Activated CD4-positive, alpha-beta memory T cell treated with anti-CD3 and anti-CD28 coated beads, Interleukin-2, amount 10 ng/mL, durations not matched to agents 7 days and 5 days (primary cell): ENCODE measurements around the gene P3H2. TPM values are rescaled to one million over a fixed set of nuclear protein-coding genes. Genes with fewer than 3 reads are reported as not detected.
"Not testable (repeated sequence)": the region's sequence is repeated elsewhere in the genome, so short reads cannot be mapped to it uniquely, and the experiment has no call there.

Experiments
- CTCF ChIA-PET: fragments of 350-600 bp; sonication (Branson Sonifier 250); formaldehyde crosslinking; loops from one replicate; lab custom pipeline; 2021; ENCODE audit warnings: antibody characterized with exemption, inconsistent platforms; lab: Charles Lee
- POLR2A ChIA-PET: fragments of 350-600 bp; sonication (Branson Sonifier 250); formaldehyde crosslinking; loops from one replicate; lab custom pipeline; 2021; ENCODE audit warnings: antibody characterized with exemption; lab: Charles Lee
- DNase-seq: peaks from one replicate; pipeline ENCODE4 v3.0.0-alpha.2; 2020
- H3K27ac Mint-ChIP-seq: one replicate; pipeline ENCODE4 v1.8.0; 2021; ENCODE audit warnings: mild to moderate bottlenecking, mixed read lengths
- H3K27me3 Mint-ChIP-seq: one replicate; pipeline ENCODE4 v1.8.0; 2021; ENCODE audit warnings: mixed read lengths
- H3K36me3 Mint-ChIP-seq: one replicate; pipeline ENCODE4 v1.8.0; 2021; ENCODE audit warnings: low read depth, mixed read lengths
- H3K4me1 Mint-ChIP-seq: one replicate; pipeline ENCODE4 v1.8.0; 2021; ENCODE audit warnings: mixed read lengths
- H3K4me3 Mint-ChIP-seq: one replicate; pipeline ENCODE4 v1.8.0; 2021; ENCODE audit warnings: mild to moderate bottlenecking, mixed read lengths
- H3K9me3 Mint-ChIP-seq: one replicate; pipeline ENCODE4 v1.8.0; 2021; ENCODE audit warnings: mixed read lengths
- total RNA-seq, 2 experiments: library from RNA; stranded (reverse); gene quantifications; one replicate each; pipeline ENCODE4 v1.2.3, GENCODE V29; 2021

The P3H2 gene
- total RNA-seq, 2 experiments from 2014 or later: not detected

- POLR2A ChIA-PET, H3K4me3 Mint-ChIP-seq, H3K4me1 Mint-ChIP-seq, CTCF ChIA-PET, H3K27ac Mint-ChIP-seq, DNase-seq, H3K36me3 Mint-ChIP-seq, H3K27me3 Mint-ChIP-seq, H3K9me3 Mint-ChIP-seq: not testable (repeated sequence)
These were observed 48.8 kb downstream of the P3H2 start for GRCh38 chr3:190071921-190072320.

GRCh38 chr3:190070622-190071347 is 49.9 kb downstream of the P3H2 start:
- H3K27me3 Mint-ChIP-seq: peaks cover 6% of the 10 kb centered on the region
- no peak overlapping the region for H3K4me3 Mint-ChIP-seq
- H3K36me3 Mint-ChIP-seq: no peaks in the 10 kb centered on the region
- H3K27ac Mint-ChIP-seq: no peak overlapping the region
- no peaks in the 10 kb centered on the region for H3K9me3 Mint-ChIP-seq
- no peaks in the 10 kb centered on the region for H3K4me1 Mint-ChIP-seq
- ChIA-PET POLR2A (no interaction called here), CTCF (no interaction called here)
- no peak for DNase-seq

GRCh38 chr3:190065204-190065603 is 55.5 kb downstream of the P3H2 start:
- no peaks in the 10 kb centered on the region for H3K9me3 Mint-ChIP-seq
- POLR2A ChIA-PET: no interaction called here
- DNase-seq: no peak
- H3K27ac Mint-ChIP-seq: no peak overlapping the region
- H3K4me1 Mint-ChIP-seq: no peaks in the 10 kb centered on the region
- no peaks in the 10 kb centered on the region for H3K36me3 Mint-ChIP-seq
- CTCF ChIA-PET: no interaction called here
- peaks cover 4% of the 10 kb centered on the region for H3K27me3 Mint-ChIP-seq
- H3K4me3 Mint-ChIP-seq: no peak overlapping the region

GRCh38 chr3:190064659-190065058 is 56.0 kb downstream of the P3H2 start:
- no peak overlapping the region for H3K27ac Mint-ChIP-seq
- ChIA-PET CTCF (no interaction called here), POLR2A (no interaction called here)
- H3K36me3 Mint-ChIP-seq: no peaks in the 10 kb centered on the region
- H3K9me3 Mint-ChIP-seq: no peaks in the 10 kb centered on the region
- no peaks in the 10 kb centered on the region for H3K4me1 Mint-ChIP-seq
- DNase-seq: no peak
- peaks cover 4% of the 10 kb centered on the region for H3K27me3 Mint-ChIP-seq
- no peak overlapping the region for H3K4me3 Mint-ChIP-seq

- H3K9me3 Mint-ChIP-seq: no peaks in the 10 kb centered on the region
- H3K27ac Mint-ChIP-seq: no peak overlapping the region
- POLR2A ChIA-PET: no interaction called here
These were observed 56.6 kb downstream of the P3H2 start for GRCh38 chr3:190064112-190064511.

GRCh38 chr3:190063490-190063889 is 57.2 kb downstream of the P3H2 start:
- H3K9me3 Mint-ChIP-seq: no peaks in the 10 kb centered on the region
- H3K27me3 Mint-ChIP-seq: peaks cover 4% of the 10 kb centered on the region
- POLR2A ChIA-PET: no interaction called here
- H3K4me3 Mint-ChIP-seq: no peak overlapping the region
- no peak for DNase-seq
- no peaks in the 10 kb centered on the region for H3K4me1 Mint-ChIP-seq
- H3K27ac Mint-ChIP-seq: no peak overlapping the region
- CTCF ChIA-PET: no interaction called here
- H3K36me3 Mint-ChIP-seq: no peaks in the 10 kb centered on the region

More at GRCh38 chr3:190064112-190064511, 56.6 kb downstream of the P3H2 start:
- no peak overlapping the region for H3K4me3 Mint-ChIP-seq
- CTCF ChIA-PET: no interaction called here
- no peak for DNase-seq
- no peaks in the 10 kb centered on the region for H3K4me1 Mint-ChIP-seq
- H3K27me3 Mint-ChIP-seq: peaks cover 4% of the 10 kb centered on the region
- no peaks in the 10 kb centered on the region for H3K36me3 Mint-ChIP-seq

- Mint-ChIP-seq H3K36me3 (no peaks in the 10 kb centered on the region), H3K27me3 (peaks cover 4% of the 10 kb centered on the region), H3K9me3 (no peaks in the 10 kb centered on the region), H3K4me1 (no peaks in the 10 kb centered on the region), H3K4me3 (no peak overlapping the region), H3K27ac (no peak overlapping the region)
- ChIA-PET POLR2A (no interaction called here), CTCF (no interaction called here)
- DNase-seq: no peak
These were observed 60.4 kb downstream of the P3H2 start for GRCh38 chr3:190060192-190060775.

GRCh38 chr3:190059242-190059590 is 61.5 kb downstream of the P3H2 start:
- ChIA-PET CTCF (no interaction called here), POLR2A (no interaction called here)
- H3K27ac Mint-ChIP-seq: no peak overlapping the region
- peaks cover 4% of the 10 kb centered on the region for H3K27me3 Mint-ChIP-seq
- H3K4me3 Mint-ChIP-seq: no peak overlapping the region
- H3K4me1 Mint-ChIP-seq: no peaks in the 10 kb centered on the region
- no peaks in the 10 kb centered on the region for H3K36me3 Mint-ChIP-seq
- DNase-seq: no peak
- no peaks in the 10 kb centered on the region for H3K9me3 Mint-ChIP-seq

GRCh38 chr3:190058521-190059241 is 62.0 kb downstream of the P3H2 start:
- ChIA-PET CTCF (no interaction called here), POLR2A (no interaction called here)
- no peak overlapping the region for H3K4me3 Mint-ChIP-seq
- H3K36me3 Mint-ChIP-seq: no peaks in the 10 kb centered on the region
- peaks cover 4% of the 10 kb centered on the region for H3K27me3 Mint-ChIP-seq
- no peaks in the 10 kb centered on the region for H3K9me3 Mint-ChIP-seq
- no peaks in the 10 kb centered on the region for H3K4me1 Mint-ChIP-seq
- no peak for DNase-seq
- H3K27ac Mint-ChIP-seq: no peak overlapping the region

GRCh38 chr3:190056742-190057141 is 64.0 kb downstream of the P3H2 start:
- H3K36me3 Mint-ChIP-seq: no peaks in the 10 kb centered on the region
- H3K9me3 Mint-ChIP-seq: no peaks in the 10 kb centered on the region
- H3K27me3 Mint-ChIP-seq: no peaks in the 10 kb centered on the region
- H3K4me1 Mint-ChIP-seq: no peaks in the 10 kb centered on the region
- H3K27ac Mint-ChIP-seq: no peak overlapping the region
- CTCF ChIA-PET: no interaction called here
- POLR2A ChIA-PET: no interaction called here
- no peak for DNase-seq
- H3K4me3 Mint-ChIP-seq: no peak overlapping the region

GRCh38 chr3:190055773-190056172 is 64.9 kb downstream of the P3H2 start:
- Mint-ChIP-seq H3K4me1 (no peaks in the 10 kb centered on the region), H3K4me3 (no peak overlapping the region), H3K36me3 (no peaks in the 10 kb centered on the region), H3K9me3 (no peaks in the 10 kb centered on the region), H3K27me3 (peaks cover 1% of the 10 kb centered on the region), H3K27ac (no peak overlapping the region)
- DNase-seq: no peak
- ChIA-PET CTCF (no interaction called here), POLR2A (no interaction called here)

GRCh38 chr3:190053919-190054672 is 66.6 kb downstream of the P3H2 start:
- Mint-ChIP-seq H3K27me3 (peaks cover 1% of the 10 kb centered on the region), H3K27ac (no peak overlapping the region), H3K4me3 (no peak overlapping the region), H3K9me3 (no peaks in the 10 kb centered on the region), H3K4me1 (no peaks in the 10 kb centered on the region), H3K36me3 (no peaks in the 10 kb centered on the region)
- CTCF ChIA-PET: no interaction called here
- DNase-seq: no peak
- POLR2A ChIA-PET: no interaction called here

- Mint-ChIP-seq H3K27me3 (peaks cover 4% of the 10 kb centered on the region), H3K9me3 (no peaks in the 10 kb centered on the region), H3K27ac (no peak overlapping the region), H3K4me3 (no peak overlapping the region), H3K4me1 (no peaks in the 10 kb centered on the region), H3K36me3 (no peaks in the 10 kb centered on the region)
- POLR2A ChIA-PET: no interaction called here
- DNase-seq: no peak
- CTCF ChIA-PET: no interaction called here
These were observed 69.1 kb downstream of the P3H2 start for GRCh38 chr3:190051641-190052040.
